ENCODE measurements around the gene FXN. TPM values are rescaled to one million over a fixed set of nuclear protein-coding genes. Genes with fewer than 3 reads are reported as not detected.
"Not testable (repeated sequence)": the region's sequence is repeated elsewhere in the genome, so short reads cannot be mapped to it uniquely, and the experiment has no call there.

The FXN gene
- total and polyA plus RNA-seq, 2 donors, result 3.9 to 20.2 TPM

DNA sequence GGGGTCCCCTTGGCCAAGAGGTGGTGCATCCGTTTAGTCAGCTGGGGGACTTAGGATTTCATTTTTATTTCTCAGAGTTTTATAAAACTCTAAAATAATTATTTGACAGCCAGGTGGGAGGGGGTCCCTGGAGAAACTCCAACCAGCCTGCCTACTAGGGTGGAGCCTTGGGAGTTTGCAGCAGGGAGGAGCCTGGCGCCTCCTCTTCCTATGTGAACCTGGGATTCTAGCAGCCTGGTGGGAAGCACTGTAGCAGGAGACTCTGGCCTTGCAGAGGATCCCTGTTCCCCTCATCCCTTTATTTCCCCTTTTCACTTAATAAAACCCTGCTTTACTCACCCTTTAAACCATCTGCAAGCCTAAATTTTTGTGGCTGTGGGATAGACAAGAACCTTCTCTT, 50.8 kb downstream of the FXN start:
- DNase-seq (ENCODE audit: extremely low spot score), result no peak
- Histone ChIP-seq H3K4me3 (ENCODE audit: low read depth, low read length) (no peak overlapping the region), H3K36me3 (ENCODE audit: insufficient read depth) (no peaks in the 10 kb centered on the region), H3K4me1 (ENCODE audit: insufficient read depth) (no peaks in the 10 kb centered on the region), H3K27ac (ENCODE audit: low read depth) (no peak overlapping the region)
- 87% methylated on average over 2 of the region's 2 CpGs for WGBS

DNA sequence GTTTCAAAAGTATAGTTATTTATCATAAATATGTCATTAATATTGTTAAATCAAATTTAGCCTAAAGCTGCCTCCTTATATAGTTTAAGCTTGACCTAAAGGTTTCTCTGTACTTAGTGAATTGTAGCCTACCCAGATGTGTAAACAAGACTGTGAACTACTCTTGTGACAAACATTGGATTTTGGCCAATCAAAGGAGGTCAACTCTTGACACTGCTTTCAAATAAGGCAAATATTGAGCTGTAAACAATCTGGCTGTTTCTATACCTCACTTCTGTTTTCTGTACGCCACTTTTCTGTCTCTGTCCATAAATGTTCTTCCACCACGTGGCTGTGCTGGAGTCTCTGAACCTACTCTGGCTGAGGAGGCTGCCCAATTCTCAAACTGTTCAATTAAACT, 51.2 kb downstream of the FXN start:
- no peak for DNase-seq (ENCODE audit: extremely low spot score)
- H3K4me1 ChIP-seq (ENCODE audit: insufficient read depth), result no peaks in the 10 kb centered on the region
- no peaks in the 10 kb centered on the region for H3K36me3 ChIP-seq (ENCODE audit: insufficient read depth)
- no peak overlapping the region for H3K27ac ChIP-seq (ENCODE audit: low read depth)
- 82% methylated on average over 2 of the region's 2 CpGs for WGBS
- H3K4me3 ChIP-seq (ENCODE audit: low read depth, low read length), result no peak overlapping the region

DNA sequence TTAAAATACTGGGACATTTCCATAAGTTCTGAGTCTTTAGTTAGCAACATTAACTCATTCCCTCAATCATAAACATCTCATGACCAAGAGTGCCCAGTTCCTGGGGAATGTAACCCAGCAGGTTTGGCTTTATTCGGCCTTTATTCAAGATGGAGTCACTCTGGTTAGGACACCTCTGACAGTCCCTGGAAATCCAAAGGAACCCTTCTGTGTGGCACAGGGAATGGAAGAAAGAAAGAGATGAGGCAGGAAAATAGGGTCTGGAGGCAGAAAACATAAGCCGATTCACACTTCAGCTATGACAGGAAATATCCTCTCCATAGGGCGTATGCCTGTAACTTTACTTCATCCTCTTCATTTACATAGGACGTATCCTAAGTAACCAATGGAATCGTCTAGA, 53.5 kb downstream of the FXN start:
- WGBS, result 95% methylated on average over 5 of the region's 5 CpGs
- no peaks in the 10 kb centered on the region for H3K4me1 ChIP-seq (ENCODE audit: insufficient read depth)
- H3K27ac ChIP-seq (ENCODE audit: low read depth), result no peak overlapping the region
- no peak overlapping the region for H3K4me3 ChIP-seq (ENCODE audit: low read depth, low read length)
- DNase-seq (ENCODE audit: extremely low spot score), result no peak
- no peaks in the 10 kb centered on the region for H3K36me3 ChIP-seq (ENCODE audit: insufficient read depth)

DNA sequence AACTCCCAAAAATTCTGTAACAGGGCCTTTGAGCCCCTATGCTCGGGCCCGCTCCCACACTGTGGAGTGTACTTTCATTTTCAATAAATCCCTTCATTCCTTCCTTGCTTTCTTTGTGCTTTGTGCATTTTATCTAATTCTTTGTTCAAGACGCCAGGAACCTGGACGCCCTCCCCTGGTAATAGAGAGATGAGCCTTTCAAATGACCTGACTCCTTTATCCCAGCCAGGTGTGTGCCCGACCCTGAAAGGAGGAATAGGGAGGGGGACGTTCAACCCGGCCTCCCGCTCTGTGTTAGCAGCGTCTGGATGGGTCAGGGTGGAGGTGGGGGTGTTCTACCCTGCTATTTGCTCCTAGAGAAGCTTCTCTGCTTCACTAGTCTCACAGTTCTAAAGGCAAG, 53.9 kb downstream of the FXN start:
- H3K36me3 ChIP-seq (ENCODE audit: insufficient read depth), result no peaks in the 10 kb centered on the region
- H3K4me3 ChIP-seq (ENCODE audit: low read depth, low read length), result no peak overlapping the region
- no peak for DNase-seq (ENCODE audit: extremely low spot score)
- H3K27ac ChIP-seq (ENCODE audit: low read depth), result no peak overlapping the region
- no peaks in the 10 kb centered on the region for H3K4me1 ChIP-seq (ENCODE audit: insufficient read depth)
- 89% methylated on average over 9 of the region's 9 CpGs for WGBS

DNA sequence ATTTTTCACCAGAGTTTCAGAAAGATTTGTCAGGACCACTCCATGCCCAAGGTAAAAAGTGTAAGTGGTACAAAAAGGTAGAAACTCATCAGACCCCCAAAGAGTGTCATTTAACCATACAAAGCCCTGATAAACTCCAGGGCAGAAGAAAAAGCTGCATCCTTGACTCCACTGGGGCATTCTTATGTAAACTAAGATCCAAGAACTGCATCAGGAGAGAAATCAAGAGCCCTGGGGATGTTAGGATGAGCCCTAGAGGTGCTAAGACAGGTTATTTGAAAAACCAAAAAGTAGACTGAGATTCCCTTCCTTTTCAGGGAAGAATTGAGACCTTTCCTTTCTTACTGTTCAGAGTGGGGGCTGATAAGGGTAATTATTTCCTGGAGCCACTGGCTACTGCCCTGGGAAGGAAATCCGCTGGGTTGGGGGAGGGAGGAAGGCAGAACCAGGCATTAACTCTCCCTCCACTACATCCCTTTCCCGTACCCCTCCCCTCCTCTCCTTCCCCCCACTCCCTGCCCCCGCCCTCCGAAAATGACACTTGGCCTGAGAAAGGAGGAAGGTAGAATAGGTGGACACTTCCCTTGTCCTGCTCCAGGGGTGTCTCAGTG, 54.7 kb downstream of the FXN start:
- DNase-seq (ENCODE audit: extremely low spot score), result no peak
- Histone ChIP-seq H3K36me3 (ENCODE audit: insufficient read depth) (no peaks in the 10 kb centered on the region), H3K4me1 (ENCODE audit: insufficient read depth) (no peaks in the 10 kb centered on the region), H3K4me3 (ENCODE audit: low read depth, low read length) (no peak overlapping the region), H3K27ac (ENCODE audit: low read depth) (no peak overlapping the region)
- WGBS, result 67% methylated on average over 4 of the region's 4 CpGs

DNA sequence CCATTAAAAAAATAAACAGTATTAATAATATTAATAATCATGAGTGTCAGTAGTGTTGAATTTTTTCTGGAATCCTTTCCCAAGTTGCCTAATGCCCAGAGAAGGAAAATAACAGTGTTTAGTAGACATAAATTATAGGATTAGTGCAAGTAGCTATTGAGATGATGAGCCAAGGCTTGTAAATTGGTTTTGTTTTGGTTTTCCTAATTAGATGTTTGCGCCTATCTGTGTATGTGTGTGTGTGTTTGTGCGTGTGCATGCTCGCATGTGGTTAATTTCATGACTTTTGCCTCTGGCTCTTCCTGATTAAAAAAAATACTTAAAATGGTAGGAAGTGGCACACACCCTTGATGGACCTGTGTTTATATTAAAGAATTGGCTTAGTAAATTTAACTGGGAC, 55.4 kb downstream of the FXN start:
- no peak overlapping the region for H3K27ac ChIP-seq (ENCODE audit: low read depth)
- no peaks in the 10 kb centered on the region for H3K36me3 ChIP-seq (ENCODE audit: insufficient read depth)
- WGBS, result 54% methylated on average over 3 of the region's 3 CpGs
- H3K4me1 ChIP-seq (ENCODE audit: insufficient read depth), result no peaks in the 10 kb centered on the region
- no peak for DNase-seq (ENCODE audit: extremely low spot score)
- no peak overlapping the region for H3K4me3 ChIP-seq (ENCODE audit: low read depth, low read length)

DNA sequence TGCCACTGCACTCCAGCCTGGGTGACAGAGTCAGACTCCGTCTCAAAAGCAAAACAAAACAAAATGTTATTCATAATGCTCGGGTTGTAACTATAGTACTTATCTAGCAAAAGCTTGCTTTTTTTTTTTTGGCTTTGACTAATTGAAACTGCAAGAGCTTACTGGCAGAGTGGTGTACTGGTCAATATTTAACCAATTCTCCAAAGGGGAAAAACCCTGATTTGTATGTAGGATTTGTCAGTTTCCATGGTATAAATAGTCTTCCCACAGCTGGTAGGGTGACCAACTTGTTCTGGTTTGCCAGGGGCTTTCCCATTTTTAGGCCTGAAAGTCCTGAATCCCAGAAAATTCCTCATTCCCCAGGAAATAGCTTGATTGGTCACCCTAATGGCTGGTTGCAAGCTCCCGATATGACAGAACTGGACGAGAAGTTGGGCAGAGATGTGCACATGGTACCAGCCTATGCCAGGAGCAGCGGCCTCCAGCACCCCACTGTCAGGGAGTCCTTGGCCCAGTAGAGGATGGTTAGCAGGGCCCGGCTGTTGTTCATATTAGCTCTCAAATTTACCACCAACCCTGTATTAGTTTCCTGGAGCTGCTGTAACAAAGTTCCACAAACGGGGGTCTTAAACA, 58.0 kb downstream of the FXN start:
- H3K4me1 ChIP-seq (ENCODE audit: insufficient read depth), result no peaks in the 10 kb centered on the region
- DNase-seq (ENCODE audit: extremely low spot score), result no peak
- 93% methylated on average over 7 of the region's 7 CpGs for WGBS
- H3K27ac ChIP-seq (ENCODE audit: low read depth), result no peak overlapping the region
- H3K36me3 ChIP-seq (ENCODE audit: insufficient read depth), result no peaks in the 10 kb centered on the region
- no peak overlapping the region for H3K4me3 ChIP-seq (ENCODE audit: low read depth, low read length)

DNA sequence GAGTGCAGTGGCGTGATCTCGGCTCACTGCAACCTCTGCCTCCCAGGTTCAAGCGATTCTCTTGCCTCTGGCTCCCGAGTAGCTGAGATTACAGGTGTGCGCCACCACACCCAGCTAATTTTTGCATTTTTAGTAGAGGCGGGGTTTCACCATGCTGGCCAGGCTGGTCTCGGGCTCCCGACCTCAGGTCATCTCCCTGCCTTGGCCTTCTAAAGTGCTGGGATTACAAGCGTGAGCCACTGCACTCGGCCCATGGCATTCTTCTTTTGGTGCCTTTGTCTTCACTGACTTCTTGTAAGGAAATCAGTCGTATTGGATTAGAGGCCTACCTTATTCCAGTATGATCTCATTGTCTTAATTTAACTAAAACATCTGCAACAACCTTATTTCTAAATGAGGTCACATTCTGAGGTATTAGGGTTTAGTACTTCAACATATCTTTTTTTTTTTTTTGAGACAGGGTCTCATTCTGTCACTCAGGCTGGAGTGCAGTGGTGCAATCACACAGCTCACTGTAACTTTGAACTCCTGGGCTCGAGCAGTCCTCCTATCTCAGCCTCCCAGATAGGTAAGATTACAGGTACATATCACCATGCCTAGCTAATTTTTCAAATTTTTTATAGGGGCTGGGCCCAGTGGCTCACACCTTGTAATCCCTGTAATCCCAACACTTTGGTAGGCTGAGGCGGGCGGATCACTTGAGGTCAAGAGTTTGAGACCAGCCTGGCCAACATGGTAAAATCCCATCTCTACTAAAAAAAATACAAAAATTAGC, 59.0 kb downstream of the FXN start:
- H3K36me3 ChIP-seq (ENCODE audit: insufficient read depth); H3K27ac ChIP-seq (ENCODE audit: low read depth); H3K4me1 ChIP-seq (ENCODE audit: insufficient read depth); H3K4me3 ChIP-seq (ENCODE audit: low read depth, low read length); DNase-seq (ENCODE audit: extremely low spot score): not testable (repeated sequence)
- WGBS, result 97% methylated on average over 14 of the region's 14 CpGs

DNA sequence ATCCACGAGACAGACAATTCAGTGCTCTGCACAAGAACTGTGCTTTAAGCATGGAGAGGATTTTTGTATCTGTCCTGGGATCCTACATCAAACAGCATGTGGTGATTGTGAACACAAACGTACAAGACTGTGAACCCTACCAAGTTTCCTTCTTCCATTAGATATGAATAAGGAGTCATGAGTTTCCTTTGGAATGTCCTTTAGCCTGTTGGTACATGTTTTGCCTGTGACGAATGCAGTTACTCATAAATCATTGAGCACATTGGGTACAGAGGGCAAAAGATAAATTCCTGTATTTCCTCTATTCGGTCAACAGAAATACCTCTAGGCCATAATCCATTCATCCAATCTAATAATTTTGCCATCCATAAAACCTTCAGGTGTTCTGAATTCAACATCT, 61.5 kb downstream of the FXN start:
- H3K36me3 ChIP-seq (ENCODE audit: insufficient read depth), result no peaks in the 10 kb centered on the region
- 68% methylated on average over 4 of the region's 4 CpGs for WGBS
- H3K4me3 ChIP-seq (ENCODE audit: low read depth, low read length), result no peak overlapping the region
- H3K27ac ChIP-seq (ENCODE audit: low read depth), result peak overlapping the region; percentile 59
- H3K4me1 ChIP-seq (ENCODE audit: insufficient read depth), result no peaks in the 10 kb centered on the region
- peak; percentile 57 for DNase-seq (ENCODE audit: extremely low spot score)

DNA sequence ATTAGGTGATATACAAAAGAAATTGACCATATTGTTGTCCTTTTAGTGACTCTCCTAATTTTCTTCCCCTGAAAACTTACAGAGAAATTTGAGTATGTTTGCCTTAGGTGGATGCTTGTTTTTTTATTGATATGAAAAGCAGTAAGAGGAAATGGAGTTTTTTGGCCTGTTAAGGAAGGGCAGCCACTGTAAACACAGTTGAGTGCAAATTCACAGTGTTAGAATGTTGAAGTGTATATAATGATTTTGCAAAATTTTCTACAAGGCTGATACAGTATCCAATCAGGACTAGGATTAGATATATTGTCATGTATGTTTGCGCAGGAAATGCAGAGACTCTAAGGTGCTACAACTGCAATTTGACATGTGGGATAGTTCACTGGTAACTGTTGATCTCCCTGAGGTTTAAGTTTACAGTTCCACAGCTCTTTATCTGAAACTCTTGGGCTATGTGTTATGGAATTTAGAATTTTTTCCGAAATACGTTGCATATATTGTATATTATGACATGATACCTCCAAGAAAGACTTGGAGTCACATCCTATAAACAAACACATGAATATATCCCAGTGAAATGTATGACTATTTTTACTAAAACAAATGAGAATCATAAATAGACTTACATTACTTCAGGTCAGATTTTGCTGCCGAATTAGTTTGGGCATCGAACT, 62.5 kb downstream of the FXN start:
- no peak for DNase-seq (ENCODE audit: extremely low spot score)
- WGBS, result 77% methylated on average over 5 of the region's 5 CpGs
- H3K36me3 ChIP-seq (ENCODE audit: insufficient read depth), result no peaks in the 10 kb centered on the region
- no peak overlapping the region for H3K4me3 ChIP-seq (ENCODE audit: low read depth, low read length)
- H3K4me1 ChIP-seq (ENCODE audit: insufficient read depth), result no peaks in the 10 kb centered on the region
- peak overlapping the region; percentile 50 for H3K27ac ChIP-seq (ENCODE audit: low read depth)

DNA sequence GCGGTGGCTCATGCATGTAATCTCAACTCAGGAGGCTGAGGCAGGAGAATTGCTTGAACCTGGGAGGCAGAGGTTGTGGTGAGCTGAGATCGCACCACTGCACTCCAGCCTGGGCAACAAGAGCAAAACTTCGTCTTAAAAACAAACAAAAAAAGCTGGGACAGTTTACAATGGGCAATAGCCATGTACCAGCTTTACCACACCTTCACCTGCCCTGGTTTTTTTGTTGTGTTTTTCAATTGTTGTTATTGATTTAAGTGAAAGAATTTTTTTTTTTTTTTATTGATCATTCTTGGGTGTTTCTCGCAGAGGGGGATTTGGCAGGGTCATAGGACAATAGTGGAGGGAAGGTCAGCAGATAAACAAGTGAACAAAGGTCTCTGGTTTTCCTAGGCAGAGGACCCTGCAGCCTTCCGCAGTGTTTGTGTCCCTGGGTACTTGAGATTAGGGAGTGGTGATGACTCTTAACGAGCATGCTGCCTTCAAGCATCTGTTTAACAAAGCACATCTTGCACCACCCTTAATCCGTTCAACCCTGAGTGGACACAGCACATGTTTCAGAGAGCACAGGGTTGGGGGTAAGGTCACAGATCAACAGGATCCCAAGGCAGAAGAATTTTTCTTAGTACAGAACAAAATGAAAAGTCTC, 67.9 kb downstream of the FXN start:
- 89% methylated on average over 4 of the region's 7 CpGs for WGBS
- not testable (repeated sequence) for H3K4me3 ChIP-seq (ENCODE audit: low read depth, low read length); DNase-seq (ENCODE audit: extremely low spot score); H3K27ac ChIP-seq (ENCODE audit: low read depth); H3K4me1 ChIP-seq (ENCODE audit: insufficient read depth); H3K36me3 ChIP-seq (ENCODE audit: insufficient read depth)

DNA sequence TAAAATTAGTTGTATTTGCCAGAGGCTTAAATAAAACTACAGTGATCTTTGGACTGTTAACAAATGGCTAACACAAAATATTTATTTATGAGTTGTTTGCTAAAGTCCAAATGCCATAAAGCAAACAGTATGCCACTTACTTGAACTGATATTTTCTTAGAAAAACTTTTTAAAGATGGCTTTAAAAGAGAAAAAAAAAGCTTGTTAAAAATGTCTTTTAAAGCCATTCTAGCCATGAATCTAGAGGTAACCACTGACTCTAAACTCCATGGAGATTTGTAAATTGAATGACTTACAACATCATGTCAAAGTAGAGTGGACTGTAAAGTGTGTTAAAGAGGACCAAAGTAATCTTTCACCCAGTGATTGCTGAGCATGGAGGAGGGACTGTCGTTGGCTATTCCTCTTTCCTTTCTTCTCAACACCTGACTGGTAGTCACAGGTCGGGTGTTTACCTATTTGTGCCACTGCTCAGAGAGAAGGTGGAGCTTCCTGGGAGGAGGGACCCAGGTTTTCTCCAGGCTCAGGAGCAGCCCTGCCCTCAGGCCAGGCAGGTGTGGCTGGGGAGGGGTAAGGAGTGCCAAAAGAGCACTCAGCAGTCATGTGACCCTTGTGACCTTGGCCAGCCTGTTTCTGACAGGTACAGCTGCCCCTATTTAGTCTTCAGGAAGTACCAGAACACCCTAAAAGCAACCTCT, 69.4 kb downstream of the FXN start:
- Histone ChIP-seq H3K36me3 (ENCODE audit: insufficient read depth) (no peaks in the 10 kb centered on the region), H3K4me3 (ENCODE audit: low read depth, low read length) (no peak overlapping the region), H3K4me1 (ENCODE audit: insufficient read depth) (no peaks in the 10 kb centered on the region), H3K27ac (ENCODE audit: low read depth) (peak overlapping the region; percentile 61)
- no peak for DNase-seq (ENCODE audit: extremely low spot score)
- 51% methylated on average over 2 of the region's 2 CpGs for WGBS

DNA sequence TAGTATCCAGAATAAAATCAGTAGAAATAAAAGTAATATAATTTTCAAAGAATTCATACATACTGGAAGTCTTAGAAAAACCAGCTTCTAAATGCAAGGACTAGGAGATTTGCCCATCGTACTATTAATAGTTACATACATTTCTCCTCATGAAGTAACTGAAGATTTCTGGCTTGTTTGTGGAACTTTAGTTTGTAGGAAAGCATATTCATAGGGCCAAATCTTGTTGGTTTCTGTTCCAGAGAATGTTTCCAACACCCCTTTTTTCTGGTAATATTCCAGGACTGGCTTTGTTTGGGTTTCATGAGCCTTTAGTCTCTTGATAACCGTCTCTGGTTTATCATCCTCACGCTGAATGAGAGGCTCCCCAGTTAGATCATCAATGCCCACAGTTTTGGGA, 72.2 kb downstream of the FXN start:
- 28% methylated on average over 3 of the region's 3 CpGs for WGBS
- DNase-seq (ENCODE audit: extremely low spot score), result no peak
- no peaks in the 10 kb centered on the region for H3K36me3 ChIP-seq (ENCODE audit: insufficient read depth)
- H3K4me1 ChIP-seq (ENCODE audit: insufficient read depth), result no peaks in the 10 kb centered on the region
- H3K4me3 ChIP-seq (ENCODE audit: low read depth, low read length), result no peak overlapping the region
- no peak overlapping the region for H3K27ac ChIP-seq (ENCODE audit: low read depth)
